Measurements from ENCODE around the gene MAST4. TPM values are rescaled to one million over a fixed set of nuclear protein-coding genes. Genes with fewer than 3 reads are reported as not detected.

The MAST4 gene
- total and polyA plus RNA-seq, 2 of the 4 experiments (the other 2 are of a cell fraction), result 4.8 to 6.8 TPM

DNA sequence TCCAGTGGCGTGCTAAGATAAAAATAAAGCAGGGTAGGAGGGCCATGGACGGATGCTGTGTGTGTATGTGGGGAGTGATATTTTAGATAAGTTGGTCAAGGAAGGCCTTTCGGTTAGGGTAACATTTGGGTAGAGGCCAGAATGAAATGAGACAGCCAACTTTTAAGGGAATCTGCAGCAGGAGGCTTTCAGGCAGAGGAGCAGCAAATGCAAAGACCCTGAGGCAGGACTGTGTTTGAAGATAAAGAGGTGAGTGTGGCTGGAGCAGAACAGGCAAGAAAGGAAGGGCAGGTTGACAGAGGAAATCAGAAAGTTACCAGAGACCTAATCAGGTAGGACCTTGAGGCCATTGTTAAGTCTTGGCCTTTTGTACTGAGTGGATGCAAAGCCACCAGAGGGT lies 106.2 kb downstream of the MAST4 start:
- 50% methylated on average over 3 of the region's 3 CpGs; no CpG with 5 or more reads in 1 of the 2 experiments for WGBS, 2 experiments (ENCODE audit: extremely low coverage in 2 of 2, insufficient read length in 1 of 2)
- Histone ChIP-seq H3K23ac (ENCODE audit: low read depth, low read length) (no peak overlapping the region), H2AK9ac (replicated peaks; ENCODE audit: low read depth, low read length, poor library complexity) (no peak overlapping the region), H2AK5ac (ENCODE audit: low read depth, low read length) (no peak overlapping the region), H4K91ac (ENCODE audit: insufficient read depth, low read depth, low read length) (no peak overlapping the region), H4K5ac (ENCODE audit: low read depth, low read length) (no peak overlapping the region), H3K9me1 (ENCODE audit: insufficient read depth, low read length) (no peaks in the 10 kb centered on the region), H3K14ac (replicated peaks; ENCODE audit: low read depth, low read length) (no peak overlapping the region), H3K79me1 (ENCODE audit: low read depth in 1 of 2, low read length in 2 of 2) (no peaks in the 10 kb centered on the region), H3K4me2 (ENCODE audit: low read depth, low read length) (no peak overlapping the region), H2BK15ac (ENCODE audit: low read depth, low read length) (no peak overlapping the region), H2AFZ (replicated peaks; ENCODE audit: low read length, poor library complexity) (no peak overlapping the region), H2BK120ac (ENCODE audit: low read depth, low read length) (no peak overlapping the region), H4K20me1 (ENCODE audit: insufficient read depth, low read length) (no peaks in the 10 kb centered on the region), H3K9ac (ENCODE audit: low read depth, low read length) (no peak overlapping the region), H3K4ac (ENCODE audit: low read depth, low read length) (no peak overlapping the region), H3K27ac (ENCODE audit: insufficient read depth, low read length) (no peak overlapping the region), H3K56ac (ENCODE audit: extremely low read depth, insufficient read depth, low read length) (no peak overlapping the region), H3K36me3 (ENCODE audit: control insufficient read depth, insufficient read depth, low read length) (no peaks in the 10 kb centered on the region), H3K18ac (ENCODE audit: low read depth, low read length) (no peak overlapping the region), H2BK5ac (ENCODE audit: low read depth, low read length, poor library complexity, severe bottlenecking) (no peak overlapping the region), H3K9me3 (ENCODE audit: control insufficient read depth, insufficient read depth, low read length) (no peaks in the 10 kb centered on the region), H4K8ac (ENCODE audit: low read depth in 2 of 2, low read length in 2 of 2) (no peak overlapping the region), H3K4me3 (ENCODE audit: insufficient read depth, low read depth, low read length) (no peak overlapping the region), H3K27me3 (ENCODE audit: control insufficient read depth, insufficient read depth, low read length) (no peaks in the 10 kb centered on the region), H2BK20ac (ENCODE audit: low read depth, low read length) (no peak overlapping the region), H3K4me1 (ENCODE audit: control insufficient read depth, insufficient read depth, low read length) (no peaks in the 10 kb centered on the region)
- dilution Hi-C loops (cut with HindIII; ENCODE audit: low sequenced_read_pairs, unreplicated experiment) (no loop called here), in situ Hi-C loops (cut with MboI; ENCODE audit: low sequenced_read_pairs) (no loop called here), intact Hi-C loops (cut with micrococcal nuclease) (no loop called here)
- no peak for DNase-seq
- no peak for ATAC-seq (ENCODE audit: low read depth)
- CTCF ChIA-PET, result no interaction called here
- POLR2A ChIA-PET (ENCODE audit: unreplicated experiment), result no interaction called here
- TF ChIP-seq, protein P1, sequence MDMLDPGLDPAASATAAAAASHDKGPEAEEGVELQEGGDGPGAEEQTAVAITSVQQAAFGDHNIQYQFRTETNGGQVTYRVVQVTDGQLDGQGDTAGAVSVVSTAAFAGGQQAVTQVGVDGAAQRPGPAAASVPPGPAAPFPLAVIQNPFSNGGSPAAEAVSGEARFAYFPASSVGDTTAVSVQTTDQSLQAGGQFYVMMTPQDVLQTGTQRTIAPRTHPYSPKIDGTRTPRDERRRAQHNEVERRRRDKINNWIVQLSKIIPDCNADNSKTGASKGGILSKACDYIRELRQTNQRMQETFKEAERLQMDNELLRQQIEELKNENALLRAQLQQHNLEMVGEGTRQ (IDR thresholded peaks at IDR 0.05; ENCODE audit: low read depth, low read length), result no peak
- TF ChIP-seq FOS (IDR thresholded peaks at IDR 0.05; ENCODE audit: low read depth, low read length) (no peak), CHD1 (IDR thresholded peaks at IDR 0.05; ENCODE audit: low read depth, low read length) (no peak), MAZ (IDR thresholded peaks at IDR 0.05; ENCODE audit: borderline replicate concordance, low read depth, low read length) (no peak), RCOR1 (IDR thresholded peaks at IDR 0.05; ENCODE audit: insufficient replicate concordance, low read length) (no peak), RFX5 (IDR thresholded peaks at IDR 0.05; ENCODE audit: low read depth, low read length) (no peak), MXI1 (IDR thresholded peaks at IDR 0.05; ENCODE audit: borderline replicate concordance, low read depth, low read length) (no peak), NFE2L2 (IDR thresholded peaks at IDR 0.05; ENCODE audit: low read depth, low read length) (no peak), POLR2A (IDR thresholded peaks at IDR 0.05; ENCODE audit: low read depth, low read length) (no peak), MAFK (IDR thresholded peaks at IDR 0.05; ENCODE audit: low read depth, low read length) (no peak), SMC3 (IDR thresholded peaks at IDR 0.05; ENCODE audit: low read depth, low read length) (no peak), RAD21 (IDR thresholded peaks at IDR 0.05; ENCODE audit: low read length) (no peak), CEBPB (IDR thresholded peaks at IDR 0.05; ENCODE audit: low read depth, low read length) (no peak)
- TF ChIP-seq, protein P2, sequence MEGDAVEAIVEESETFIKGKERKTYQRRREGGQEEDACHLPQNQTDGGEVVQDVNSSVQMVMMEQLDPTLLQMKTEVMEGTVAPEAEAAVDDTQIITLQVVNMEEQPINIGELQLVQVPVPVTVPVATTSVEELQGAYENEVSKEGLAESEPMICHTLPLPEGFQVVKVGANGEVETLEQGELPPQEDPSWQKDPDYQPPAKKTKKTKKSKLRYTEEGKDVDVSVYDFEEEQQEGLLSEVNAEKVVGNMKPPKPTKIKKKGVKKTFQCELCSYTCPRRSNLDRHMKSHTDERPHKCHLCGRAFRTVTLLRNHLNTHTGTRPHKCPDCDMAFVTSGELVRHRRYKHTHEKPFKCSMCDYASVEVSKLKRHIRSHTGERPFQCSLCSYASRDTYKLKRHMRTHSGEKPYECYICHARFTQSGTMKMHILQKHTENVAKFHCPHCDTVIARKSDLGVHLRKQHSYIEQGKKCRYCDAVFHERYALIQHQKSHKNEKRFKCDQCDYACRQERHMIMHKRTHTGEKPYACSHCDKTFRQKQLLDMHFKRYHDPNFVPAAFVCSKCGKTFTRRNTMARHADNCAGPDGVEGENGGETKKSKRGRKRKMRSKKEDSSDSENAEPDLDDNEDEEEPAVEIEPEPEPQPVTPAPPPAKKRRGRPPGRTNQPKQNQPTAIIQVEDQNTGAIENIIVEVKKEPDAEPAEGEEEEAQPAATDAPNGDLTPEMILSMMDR (conservative IDR thresholded peaks at IDR 0.05; ENCODE audit: low read depth, low read length), result no peak
- TF ChIP-seq, protein P3, sequence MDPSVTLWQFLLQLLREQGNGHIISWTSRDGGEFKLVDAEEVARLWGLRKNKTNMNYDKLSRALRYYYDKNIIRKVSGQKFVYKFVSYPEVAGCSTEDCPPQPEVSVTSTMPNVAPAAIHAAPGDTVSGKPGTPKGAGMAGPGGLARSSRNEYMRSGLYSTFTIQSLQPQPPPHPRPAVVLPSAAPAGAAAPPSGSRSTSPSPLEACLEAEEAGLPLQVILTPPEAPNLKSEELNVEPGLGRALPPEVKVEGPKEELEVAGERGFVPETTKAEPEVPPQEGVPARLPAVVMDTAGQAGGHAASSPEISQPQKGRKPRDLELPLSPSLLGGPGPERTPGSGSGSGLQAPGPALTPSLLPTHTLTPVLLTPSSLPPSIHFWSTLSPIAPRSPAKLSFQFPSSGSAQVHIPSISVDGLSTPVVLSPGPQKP (IDR thresholded peaks at IDR 0.05; ENCODE audit: borderline replicate concordance, low read depth, low read length), result no peak
- no TSS peak for BruUV-seq (replicated peaks)

Measured in IMR-90 (cell line).